BLaER1 treated with 17β-estradiol and CSF1 and Interleukin-3, amounts not matched to agents 10 nM and 100 nM (cell line): Measurements from ENCODE around the gene PPP4R3A.
A peak's percentile ranks its signal among the peaks of the same experiment; 100 is the strongest.

ENCODE experiments used
- H3K27ac ChIP-seq, 11 experiments: shearing (Covaris generic); formaldehyde crosslinking; 2 replicates each; pipeline ENCODE4 v1.8.1; 2022
- H3K27me3 ChIP-seq, 11 experiments: shearing (Covaris generic); formaldehyde crosslinking; 2 replicates each; pipeline ENCODE4 v1.8.1; 2022
- H3K36me3 ChIP-seq, 11 experiments: shearing (Covaris generic); formaldehyde crosslinking; 2 replicates each; pipeline ENCODE4 v1.8.1; 2022
- H3K4me1 ChIP-seq, 10 experiments: shearing (Covaris generic); formaldehyde crosslinking; 2 replicates each; pipeline ENCODE4 v1.8.1; 2022
- H3K4me2 ChIP-seq, 11 experiments: shearing (Covaris generic); formaldehyde crosslinking; 2 replicates each; pipeline ENCODE4 v1.8.1; 2022
- H3K4me3 ChIP-seq, 10 experiments: shearing (Covaris generic); formaldehyde crosslinking; 2 replicates each; pipeline ENCODE4 v1.8.1; 2022
- H3K9ac ChIP-seq, 11 experiments: shearing (Covaris generic); formaldehyde crosslinking; 2 replicates each; pipeline ENCODE4 v1.8.1; 2022
- H3K9me3 ChIP-seq, 11 experiments: shearing (Covaris generic); formaldehyde crosslinking; replicated peaks in 1 of 11; 2 replicates each; pipeline ENCODE4 v1.8.1; 2022
- H4K20me1 ChIP-seq, 11 experiments: shearing (Covaris generic); formaldehyde crosslinking; 2 replicates each; pipeline ENCODE4 v1.8.1; 2022
- Cebpa-rat ChIP-seq, 11 experiments: shearing (Covaris generic); IDR thresholded peaks; 2 replicates each; pipeline ENCODE4 v1.8.1; 2022

The PPP4R3A gene

GRCh38 chr14:91416744-91417119 is 93.4 kb downstream of the PPP4R3A start:
- H3K9ac ChIP-seq, result peak overlapping the region; percentile 80 to 94 (median 88)
- peaks cover 0 to 24% (median 11%) of the 10 kb centered on the region in 11 experiments; a peak in 13 of 22 replicates for H3K36me3 ChIP-seq
- H3K27me3 ChIP-seq, result no peaks in the 10 kb centered on the region

GRCh38 chr14:91415794-91416743 is 94.0 kb downstream of the PPP4R3A start:
- TF ChIP-seq Cebpa-rat (IDR thresholded peaks at IDR 0.05), result peak in 1 of 11 experiments; percentile 53; a peak in 1 of 22 replicates
- peaks cover 41 to 74% (median 67%) of the 10 kb centered on the region in 10 experiments for H3K4me1 ChIP-seq
- H3K36me3 ChIP-seq, result peaks cover 0 to 25% (median 11%) of the 10 kb centered on the region in 11 experiments; a peak in 13 of 22 replicates
- peak overlapping the region; percentile 88 to 97 (median 95) for H3K4me3 ChIP-seq
- no peaks in the 10 kb centered on the region for H3K9me3 ChIP-seq
- peak overlapping the region; percentile 80 to 94 (median 88) for H3K9ac ChIP-seq
- peak overlapping the region; percentile 90 to 100 (median 94) for H3K4me2 ChIP-seq
- no peaks in the 10 kb centered on the region for H3K27me3 ChIP-seq
- H3K27ac ChIP-seq, result peak overlapping the region in 9 of 11 experiments; percentile 78 to 93 (median 90); a peak in 19 of 22 replicates
- H4K20me1 ChIP-seq, result peaks cover 0 to 44% (median 22%) of the 10 kb centered on the region in 11 experiments; a peak in 15 of 22 replicates

More at GRCh38 chr14:91416744-91417119, 93.4 kb downstream of the PPP4R3A start:
- Histone ChIP-seq H3K4me2 (peak overlapping the region; percentile 90 to 100 (median 94)), H4K20me1 (peaks cover 0 to 37% (median 15%) of the 10 kb centered on the region in 11 experiments; a peak in 12 of 22 replicates), H3K9me3 (no peaks in the 10 kb centered on the region), H3K4me3 (peak overlapping the region; percentile 88 to 97 (median 95)), H3K27ac (peak overlapping the region in 10 of 11 experiments; percentile 69 to 93 (median 90); a peak in 21 of 22 replicates), H3K4me1 (peaks cover 34 to 74% (median 66%) of the 10 kb centered on the region in 10 experiments)
- TF ChIP-seq Cebpa-rat (IDR thresholded peaks at IDR 0.05), result no peak

- no peaks in the 10 kb centered on the region for H3K27me3 ChIP-seq
- peaks cover 57 to 88% (median 81%) of the 10 kb centered on the region in 10 experiments for H3K4me1 ChIP-seq
- H3K36me3 ChIP-seq, result peaks cover 0 to 34% (median 11%) of the 10 kb centered on the region in 11 experiments; a peak in 13 of 22 replicates
- H3K4me2 ChIP-seq, result peak overlapping the region; percentile 90 to 100 (median 94)
- TF ChIP-seq Cebpa-rat (IDR thresholded peaks at IDR 0.05), result no peak
- H3K4me3 ChIP-seq, result peak overlapping the region in 6 of 10 experiments; percentile 2 to 97 (median 64); a peak in 5 of 20 replicates
- peak overlapping the region in 9 of 11 experiments; percentile 10 to 94 (median 48); a peak in 14 of 22 replicates for H3K9ac ChIP-seq
- H4K20me1 ChIP-seq, result peaks cover 0 to 60% (median 38%) of the 10 kb centered on the region in 11 experiments; a peak in 17 of 22 replicates
- H3K27ac ChIP-seq, result peak overlapping the region in 9 of 11 experiments; percentile 7 to 93 (median 89); a peak in 12 of 22 replicates
- no peaks in the 10 kb centered on the region for H3K9me3 ChIP-seq
Measured at GRCh38 chr14:91414475-91414833, 95.7 kb downstream of the PPP4R3A start.

- Histone ChIP-seq H3K4me2 (peak overlapping the region; percentile 90 to 100 (median 94)), H3K4me3 (0 out of 20 replicates have a peak overlapping the region, but pooled peaks of 3 of the 10 experiments have one; percentile 2 to 97 (median 90)), H3K36me3 (peaks cover 0 to 35% (median 11%) of the 10 kb centered on the region in 11 experiments; a peak in 13 of 22 replicates), H3K4me1 (peaks cover 59 to 88% (median 81%) of the 10 kb centered on the region in 10 experiments), H3K27ac (peak overlapping the region in 4 of 11 experiments; percentile 87 to 93 (median 92); a peak in 6 of 22 replicates), H3K27me3 (no peaks in the 10 kb centered on the region), H4K20me1 (peaks cover 0 to 66% (median 44%) of the 10 kb centered on the region in 11 experiments; a peak in 17 of 22 replicates), H3K9me3 (no peaks in the 10 kb centered on the region), H3K9ac (peak overlapping the region in 3 of 11 experiments; percentile 15 to 94 (median 36); a peak in 3 of 22 replicates)
- no peak for TF ChIP-seq Cebpa-rat (IDR thresholded peaks at IDR 0.05)
Measured at GRCh38 chr14:91413547-91414474, 96.3 kb downstream of the PPP4R3A start.

GRCh38 chr14:91412939-91413338 is 97.2 kb downstream of the PPP4R3A start:
- no peaks in the 10 kb centered on the region for H3K27me3 ChIP-seq
- peaks cover 0 to 40% (median 15%) of the 10 kb centered on the region in 11 experiments; a peak in 16 of 22 replicates for H3K36me3 ChIP-seq
- no peaks in the 10 kb centered on the region for H3K9me3 ChIP-seq
- peaks cover 62 to 89% (median 81%) of the 10 kb centered on the region in 10 experiments for H3K4me1 ChIP-seq
- no peak overlapping the region for H3K4me3 ChIP-seq
- peaks cover 0 to 74% (median 50%) of the 10 kb centered on the region in 11 experiments; a peak in 17 of 22 replicates for H4K20me1 ChIP-seq
- no peak for TF ChIP-seq Cebpa-rat (IDR thresholded peaks at IDR 0.05)
- H3K27ac ChIP-seq, result no peak overlapping the region
- H3K9ac ChIP-seq, result no peak overlapping the region
- peak overlapping the region in 7 of 11 experiments; percentile 3 to 99 (median 90); a peak in 9 of 22 replicates for H3K4me2 ChIP-seq

- Histone ChIP-seq H3K4me1 (peaks cover 54 to 100% (median 96%) of the 10 kb centered on the region in 10 experiments), H3K9ac (no peak overlapping the region), H3K27me3 (no peaks in the 10 kb centered on the region), H3K27ac (peak overlapping the region in 8 of 11 experiments; percentile 1 to 56 (median 16); a peak in 12 of 22 replicates), H3K9me3 (no peaks in the 10 kb centered on the region), H3K4me2 (peak overlapping the region; percentile 46 to 92 (median 79)), H4K20me1 (peaks cover 0 to 92% (median 70%) of the 10 kb centered on the region in 11 experiments; a peak in 19 of 22 replicates), H3K36me3 (peaks cover 9 to 60% (median 35%) of the 10 kb centered on the region in 11 experiments), H3K4me3 (no peak overlapping the region)
- TF ChIP-seq Cebpa-rat (IDR thresholded peaks at IDR 0.05), result no peak
Measured at GRCh38 chr14:91410771-91411536, 99.2 kb downstream of the PPP4R3A start.
